GM23338 (cell line): ENCODE results near the gene ALDH1L2. TPM values are rescaled to one million over a fixed set of nuclear protein-coding genes. Genes with fewer than 3 reads are reported as not detected.
A peak's percentile ranks its signal among the peaks of the same experiment; 100 is the strongest.

Experiments
- ATAC-seq: fragments of 200-7000 bp; cut with Tn5 transposase; 3 replicates; pipeline ENCODE4 v1.9.1; 2020
- DNase-seq: peaks from one replicate; pipeline ENCODE4 v3.0.0-alpha.2; 2015; ENCODE audit warnings: low spot score
- H2AFZ ChIP-seq: fragments of 200-600 bp; sonication (generic); 2 replicates; pipeline ENCODE4 v1.8.0; 2016; ENCODE audit warnings: antibody characterized with exemption, mild to moderate bottlenecking, moderate library complexity
- H3F3A ChIP-seq: fragments of 200-600 bp; sonication (generic); replicated peaks from 2 replicates; pipeline ENCODE4 v1.8.0; 2017; ENCODE audit warnings: antibody characterized with exemption, mixed run types, low read depth
- H3K27ac ChIP-seq: fragments of 200-600 bp; sonication (generic); 2 replicates; pipeline ENCODE4 v1.6.1; 2016; ENCODE audit warnings: low read depth
- H3K27me3 ChIP-seq: fragments of 200-600 bp; sonication (generic); 2 replicates; pipeline ENCODE4 v1.8.0; 2016; ENCODE audit warnings: mild to moderate bottlenecking, mixed run types, moderate library complexity; ENCODE audit not compliant: insufficient read depth
- H3K36me3 ChIP-seq: fragments of 200-600 bp; sonication (generic); 2 replicates; pipeline ENCODE4 v1.8.0; 2016; ENCODE audit warnings: mild to moderate bottlenecking; ENCODE audit not compliant: insufficient read depth
- H3K4me1 ChIP-seq: fragments of 200-600 bp; sonication (generic); 2 replicates; pipeline ENCODE4 v1.8.0; 2016; ENCODE audit warnings: mild to moderate bottlenecking, moderate library complexity; ENCODE audit not compliant: insufficient read depth
- H3K4me2 ChIP-seq: fragments of 200-600 bp; sonication (generic); 2 replicates; pipeline ENCODE4 v1.7.1; 2017; ENCODE audit warnings: mixed run types
- H3K4me3 ChIP-seq: fragments of 200-600 bp; sonication (generic); 2 replicates; pipeline ENCODE4 v1.6.1; 2016; ENCODE audit warnings: mixed run types
- H3K79me2 ChIP-seq: fragments of 200-600 bp; sonication (generic); replicated peaks from 2 replicates; pipeline ENCODE4 v1.8.0; 2017; ENCODE audit warnings: mild to moderate bottlenecking; ENCODE audit not compliant: insufficient read depth
- H3K9me2 ChIP-seq: fragments of 200-600 bp; sonication (generic); 2 replicates; pipeline ENCODE4 v1.8.0; 2017; ENCODE audit not compliant: insufficient read depth
- H4K20me1 ChIP-seq: fragments of 200-600 bp; sonication (generic); replicated peaks from 2 replicates; pipeline ENCODE4 v1.8.0; 2017; ENCODE audit warnings: mild to moderate bottlenecking; ENCODE audit not compliant: insufficient read depth
- H3K27ac Mint-ChIP-seq: 2 replicates; pipeline ENCODE4 v1.8.0; 2020; ENCODE audit warnings: inconsistent platforms, mild to moderate bottlenecking, moderate library complexity, mixed read lengths
- H3K27me3 Mint-ChIP-seq: 3 replicates; pipeline ENCODE4 v1.8.0; 2022; ENCODE audit warnings: low read depth, mild to moderate bottlenecking, moderate library complexity, mixed read lengths, inconsistent platforms; ENCODE audit not compliant: insufficient read depth, poor library complexity
- H3K36me3 Mint-ChIP-seq: 3 replicates; pipeline ENCODE4 v1.8.0; 2021; ENCODE audit warnings: low read depth, mild to moderate bottlenecking, inconsistent platforms, moderate library complexity, mixed read lengths
- H3K4me1 Mint-ChIP-seq: 3 replicates; pipeline ENCODE4 v1.8.0; 2020; ENCODE audit warnings: mild to moderate bottlenecking, inconsistent platforms, mixed read lengths
- H3K4me3 Mint-ChIP-seq: 3 replicates; pipeline ENCODE4 v1.8.0; 2021; ENCODE audit warnings: moderate library complexity, mild to moderate bottlenecking, inconsistent platforms, mixed read lengths
- H3K9me3 Mint-ChIP-seq: 3 replicates; pipeline ENCODE4 v1.8.0; 2020; ENCODE audit warnings: moderate library complexity, mild to moderate bottlenecking, inconsistent platforms, mixed read lengths
- CREB1 ChIP-seq: fragments of 250-450 bp; sonication (Bioruptor Pico); IDR thresholded peaks from 2 replicates; pipeline ENCODE4 v1.5.0; 2020; ENCODE audit warnings: low read depth, mild to moderate bottlenecking, moderate library complexity
- CTCF ChIP-seq, 2 experiments: fragments of 200-600 bp in 1 of 2; sonication (generic) in 1 of 2; conservative IDR thresholded peaks; 2 replicates each; pipeline versions ENCODE4 v1.5.1 to v1.6.1; 2016 to 2017; ENCODE audit warnings: antibody characterized with exemption in 2 of 2, low read depth in 2 of 2, mild to moderate bottlenecking in 2 of 2, moderate library complexity in 1 of 2
- EZH2 ChIP-seq: fragments of 200-600 bp; sonication (generic); IDR thresholded peaks from one replicate; pipeline ENCODE4 v1.8.0; 2017; ENCODE audit warnings: antibody characterized with exemption, mild to moderate bottlenecking, low read depth; ENCODE audit not compliant: unreplicated experiment
- EZH2phosphoT487 ChIP-seq: fragments of 200-600 bp; sonication (generic); IDR thresholded peaks from one replicate; pipeline ENCODE4 v1.8.1; 2018; ENCODE audit warnings: antibody characterized with exemption; ENCODE audit not compliant: unreplicated experiment
- JUNB ChIP-seq: IDR thresholded peaks from one replicate; pipeline ENCODE4 v1.6.1; 2016; ENCODE audit warnings: antibody characterized with exemption; ENCODE audit not compliant: unreplicated experiment
- NANOG ChIP-seq: IDR thresholded peaks from 2 replicates; pipeline ENCODE4 v1.6.1; 2016; ENCODE audit warnings: antibody characterized with exemption, borderline replicate concordance
- POLR2AphosphoS5 ChIP-seq: IDR thresholded peaks from 2 replicates; pipeline ENCODE4 v1.6.1; 2016; ENCODE audit warnings: antibody characterized with exemption, low read depth
- REST ChIP-seq: IDR thresholded peaks from one replicate; pipeline ENCODE4 v1.6.1; 2018; ENCODE audit warnings: antibody characterized with exemption; ENCODE audit not compliant: unreplicated experiment
- STAT1 ChIP-seq: IDR thresholded peaks from one replicate; pipeline ENCODE4 v1.6.1; 2016; ENCODE audit warnings: antibody characterized with exemption; ENCODE audit not compliant: unreplicated experiment
- ZNF114 ChIP-seq: fragments of 250-450 bp; sonication (Bioruptor Pico); IDR thresholded peaks from 2 replicates; pipeline ENCODE4 v1.5.0; 2020; ENCODE audit warnings: mild to moderate bottlenecking, moderate library complexity
- ZNF331 ChIP-seq: fragments of 250-450 bp; sonication (Bioruptor Pico); IDR thresholded peaks from 2 replicates; pipeline ENCODE4 v1.5.0; 2020; ENCODE audit warnings: low read depth, mild to moderate bottlenecking, moderate library complexity
- polyA plus RNA-seq: library from polyadenylated mRNA; unstranded; fragments of >200 nt; fragmentation: Nextera tagmentation; extraction: Ambion mirVana; gene quantifications from 2 replicates; pipeline ENCODE4 v1.2.1, GENCODE V29; 2016
- total RNA-seq: library from RNA; depleted of rRNA; stranded (reverse); fragments of >200 nt; shearing (Covaris generic); gene quantifications from 2 replicates; pipeline ENCODE4 v1.2.3, GENCODE V29; 2014
- TF ChIP-seq, protein P1 (sequence below): IDR thresholded peaks from 2 replicates; pipeline ENCODE4 v1.6.1; 2016; ENCODE audit warnings: antibody characterized with exemption

Gene ALDH1L2
- total and polyA plus RNA-seq, 2 experiments from 2014 or later = 5.8 to 9.1 TPM

GRCh38 chr12:104999347-104999685 lies 84.9 kb downstream of the ALDH1L2 start (continued):
- TF ChIP-seq CTCF (conservative IDR thresholded peaks at IDR 0.05; ENCODE audit: low read depth in 2 of 2) (no peak), JUNB (no peak), ZNF114 (CRISPR knock-in tag) (no peak), STAT1 (no peak), EZH2 (no peak), REST (no peak), ZNF331 (CRISPR knock-in tag) (no peak), NANOG (no peak), EZH2phosphoT487 (no peak), CREB1 (no peak)
- TF ChIP-seq, protein P1, sequence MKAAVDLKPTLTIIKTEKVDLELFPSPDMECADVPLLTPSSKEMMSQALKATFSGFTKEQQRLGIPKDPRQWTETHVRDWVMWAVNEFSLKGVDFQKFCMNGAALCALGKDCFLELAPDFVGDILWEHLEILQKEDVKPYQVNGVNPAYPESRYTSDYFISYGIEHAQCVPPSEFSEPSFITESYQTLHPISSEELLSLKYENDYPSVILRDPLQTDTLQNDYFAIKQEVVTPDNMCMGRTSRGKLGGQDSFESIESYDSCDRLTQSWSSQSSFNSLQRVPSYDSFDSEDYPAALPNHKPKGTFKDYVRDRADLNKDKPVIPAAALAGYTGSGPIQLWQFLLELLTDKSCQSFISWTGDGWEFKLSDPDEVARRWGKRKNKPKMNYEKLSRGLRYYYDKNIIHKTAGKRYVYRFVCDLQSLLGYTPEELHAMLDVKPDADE = no peak

GRCh38 chr12:104998423-104999346 lies 85.6 kb downstream of the ALDH1L2 start:
- no peak overlapping the region for H3K4me3 ChIP-seq
- no peaks in the 10 kb centered on the region for H3K9me3 Mint-ChIP-seq
- peaks cover 3% of the 10 kb centered on the region for H3K27me3 Mint-ChIP-seq
- no peak overlapping the region for H3K4me3 Mint-ChIP-seq
- H3K4me1 ChIP-seq = no peaks in the 10 kb centered on the region
- peaks cover 91% of the 10 kb centered on the region for H3K36me3 Mint-ChIP-seq
- H3K4me1 Mint-ChIP-seq = no peaks in the 10 kb centered on the region
- H3K36me3 ChIP-seq = peaks cover 47% of the 10 kb centered on the region
- DNase-seq = no peak
- H3K4me2 ChIP-seq = no peak overlapping the region
- H3K27ac ChIP-seq = no peak overlapping the region
- no peak overlapping the region for H2AFZ ChIP-seq
- ATAC-seq = no peak
- peaks cover 16% of the 10 kb centered on the region; the same call in 1 of the 2 replicates for H3K79me2 ChIP-seq
- no peaks in the 10 kb centered on the region for H3K9me2 ChIP-seq
- H3F3A ChIP-seq = no peaks in the 10 kb centered on the region
- H3K27ac Mint-ChIP-seq = peak overlapping the region; percentile 73
- peaks cover 20% of the 10 kb centered on the region for H4K20me1 ChIP-seq
- H3K27me3 ChIP-seq = no peaks in the 10 kb centered on the region
- TF ChIP-seq REST = no peak
- TF ChIP-seq NANOG = no peak
- TF ChIP-seq JUNB = no peak
- TF ChIP-seq STAT1 = no peak
- no peak for TF ChIP-seq POLR2AphosphoS5
- no peak for TF ChIP-seq CTCF (conservative IDR thresholded peaks at IDR 0.05; ENCODE audit: low read depth in 2 of 2)
- no peak for TF ChIP-seq EZH2phosphoT487
- no peak for TF ChIP-seq ZNF114 (CRISPR knock-in tag)
